Measurements from ENCODE around the gene KITLG.
"Not testable (repeated sequence)": the region's sequence is repeated elsewhere in the genome, so short reads cannot be mapped to it uniquely, and the experiment has no call there.

KITLG gene

GRCh38 chr12:88576866-88577265 lies 3.4 kb downstream of the KITLG start:
- no peak for DNase-seq (ENCODE audit: low read depth in 1 of 2, low spot score in 1 of 2)

GRCh38 chr12:88575361-88575970 lies 4.8 kb downstream of the KITLG start:
- no peak for DNase-seq (ENCODE audit: low read depth in 1 of 2, low spot score in 1 of 2)

GRCh38 chr12:88574278-88574677 lies 6.0 kb downstream of the KITLG start:
- no peak for DNase-seq (ENCODE audit: low read depth in 1 of 2, low spot score in 1 of 2)

GRCh38 chr12:88573583-88573982 lies 6.7 kb downstream of the KITLG start:
- DNase-seq (ENCODE audit: low read depth in 1 of 2, low spot score in 1 of 2): no peak

- no peak for DNase-seq (ENCODE audit: low read depth in 1 of 2, low spot score in 1 of 2)
These were observed 7.3 kb downstream of the KITLG start for GRCh38 chr12:88572781-88573549.

- no peak for DNase-seq (ENCODE audit: low read depth in 1 of 2, low spot score in 1 of 2)
These were observed 8.7 kb downstream of the KITLG start for GRCh38 chr12:88571543-88571942.

- no peak for DNase-seq (ENCODE audit: low read depth in 1 of 2, low spot score in 1 of 2)
These were observed 10.2 kb downstream of the KITLG start for GRCh38 chr12:88570103-88570502.

- DNase-seq (ENCODE audit: low read depth in 1 of 2, low spot score in 1 of 2): no peak
These were observed 13.8 kb downstream of the KITLG start for GRCh38 chr12:88566430-88566829.

GRCh38 chr12:88562846-88563582 lies 17.3 kb downstream of the KITLG start:
- no peak for DNase-seq (ENCODE audit: low read depth in 1 of 2, low spot score in 1 of 2)

- DNase-seq (ENCODE audit: low read depth in 1 of 2, low spot score in 1 of 2): no peak
These were observed 18.1 kb downstream of the KITLG start for GRCh38 chr12:88562151-88562550.

GRCh38 chr12:88559772-88560171 lies 20.5 kb downstream of the KITLG start:
- DNase-seq (ENCODE audit: low read depth in 1 of 2, low spot score in 1 of 2): no peak

- no peak for DNase-seq (ENCODE audit: low read depth in 1 of 2, low spot score in 1 of 2)
These were observed 21.1 kb downstream of the KITLG start for GRCh38 chr12:88559199-88559598.

- DNase-seq (ENCODE audit: low read depth in 1 of 2, low spot score in 1 of 2): no peak
These were observed 21.9 kb downstream of the KITLG start for GRCh38 chr12:88558340-88558867.

- no peak for DNase-seq (ENCODE audit: low read depth in 1 of 2, low spot score in 1 of 2)
These were observed 24.0 kb downstream of the KITLG start for GRCh38 chr12:88556213-88556774.

- DNase-seq (ENCODE audit: low read depth in 1 of 2, low spot score in 1 of 2): no peak
These were observed 26.2 kb downstream of the KITLG start for GRCh38 chr12:88553941-88554658.

GRCh38 chr12:88552610-88553079 lies 27.6 kb downstream of the KITLG start:
- no peak for DNase-seq (ENCODE audit: low read depth in 1 of 2, low spot score in 1 of 2)

- no peak for DNase-seq (ENCODE audit: low read depth in 1 of 2, low spot score in 1 of 2)
These were observed 30.3 kb downstream of the KITLG start for GRCh38 chr12:88549929-88550328.

GRCh38 chr12:88547949-88548348 lies 32.3 kb downstream of the KITLG start:
- not testable (repeated sequence) for DNase-seq (ENCODE audit: low read depth in 1 of 2, low spot score in 1 of 2)

GRCh38 chr12:88546853-88547252 lies 33.4 kb downstream of the KITLG start:
- DNase-seq (ENCODE audit: low read depth in 1 of 2, low spot score in 1 of 2): no peak

GRCh38 chr12:88546226-88546625 lies 34.0 kb downstream of the KITLG start:
- no peak for DNase-seq (ENCODE audit: low read depth in 1 of 2, low spot score in 1 of 2)

All from activated CD4-positive, alpha-beta T cell treated with anti-CD3 and anti-CD28 coated beads, Interleukin-2, amount 50 U/mL, for 24 hours (primary cell).